SK-N-SH (cell line): ENCODE results near the gene INTS11. TPM values are rescaled to one million over a fixed set of nuclear protein-coding genes. Genes with fewer than 3 reads are reported as not detected.

ENCODE experiments used
- CTCF ChIA-PET: fragments of 300-600, 350-600 bp; formaldehyde crosslinking; extraction: SDS; loops from one replicate; lab custom pipeline; 2021; lab: Yijun Ruan, JAX
- POLR2A ChIA-PET: fragments of 350-600 bp; sonication (Branson Sonifier 250); formaldehyde crosslinking; extraction: SDS; loops from one replicate; lab custom pipeline; 2020; ENCODE audit warnings: antibody characterized with exemption, inconsistent platforms; lab: Yijun Ruan, JAX
- DNase-seq: peaks from one replicate; pipeline ENCODE4 v3.0.0; 2012
- H2AFZ ChIP-seq: fragments of 200-600 bp; sonication (generic); 2 replicates; pipeline ENCODE4 v1.8.1; 2016; ENCODE audit warnings: antibody characterized with exemption, mild to moderate bottlenecking, low read depth
- H3F3A ChIP-seq: fragments of 200-600 bp; sonication (generic); replicated peaks from 2 replicates; pipeline ENCODE3; 2016; ENCODE audit warnings: antibody characterized with exemption, mild to moderate bottlenecking; ENCODE audit not compliant: insufficient read depth
- H3K27ac ChIP-seq, 2 experiments: fragments of 200-500 bp in 1 of 2; fragments of 200-600 bp in 1 of 2; sonication (Bioruptor generic) in 1 of 2; sonication (generic), shearing (Covaris generic) in 1 of 2; 2 replicates each; pipeline versions ENCODE4 v1.5.1 to v1.6.1; 2014 to 2016; ENCODE audit warnings: low read depth in 2 of 2, inconsistent platforms in 1 of 2, low read length in 1 of 2, mild to moderate bottlenecking in 1 of 2, mixed read lengths in 1 of 2
- H3K27me3 ChIP-seq: fragments of 200-600 bp; sonication (generic), shearing (Covaris generic); 2 replicates; pipeline ENCODE4 v1.6.1; 2016; ENCODE audit warnings: mixed run types; ENCODE audit not compliant: insufficient read depth
- H3K36me3 ChIP-seq, 2 experiments: fragments of 200-500 bp in 1 of 2; fragments of 200-600 bp in 1 of 2; sonication (Bioruptor generic) in 1 of 2; sonication (generic) in 1 of 2; replicated peaks in 1 of 2; 2 replicates each; pipeline versions ENCODE3 to v1.5.1; 2014 to 2016; ENCODE audit warnings: low read length in 1 of 2, mild to moderate bottlenecking in 1 of 2; ENCODE audit not compliant: insufficient read depth in 2 of 2, control insufficient read depth in 1 of 2
- H3K4me1 ChIP-seq, 2 experiments: fragments of 200-500 bp in 1 of 2; fragments of 200-600 bp in 1 of 2; sonication (Bioruptor generic) in 1 of 2; sonication (generic), shearing (Covaris generic) in 1 of 2; 2 replicates each; pipeline versions ENCODE4 v1.5.1 to v1.6.1; 2014 to 2016; ENCODE audit warnings: low read depth in 1 of 2, low read length in 1 of 2, mixed run types in 1 of 2; ENCODE audit not compliant: insufficient read depth in 2 of 2, control insufficient read depth in 1 of 2
- H3K4me2 ChIP-seq: fragments of 200-600 bp; sonication (generic), shearing (Covaris generic); 2 replicates; pipeline ENCODE4 v1.6.1; 2017; ENCODE audit warnings: mixed run types
- H3K4me3 ChIP-seq, 2 experiments: fragments of 200-500 bp in 1 of 2; fragments of 200-600 bp in 1 of 2; sonication (Bioruptor generic) in 1 of 2; sonication (generic), shearing (Covaris generic) in 1 of 2; 2 replicates each; pipeline versions ENCODE4 v1.5.1 to v1.8.1; 2014 to 2016; ENCODE audit warnings: low read depth in 2 of 2, inconsistent platforms in 1 of 2, low read length in 1 of 2, mild to moderate bottlenecking in 1 of 2, mixed read lengths in 1 of 2, moderate library complexity in 1 of 2
- H3K79me2 ChIP-seq: fragments of 200-600 bp; sonication (generic); 2 replicates; pipeline ENCODE4 v1.8.1; 2017; ENCODE audit warnings: mild to moderate bottlenecking; ENCODE audit not compliant: insufficient read depth
- H3K9ac ChIP-seq: fragments of 200-600 bp; sonication (generic); 2 replicates; pipeline ENCODE4 v1.6.1; 2017; ENCODE audit warnings: mixed run types
- H3K9me2 ChIP-seq: fragments of 200-600 bp; sonication (generic); 2 replicates; pipeline ENCODE4 v1.6.1; 2017; ENCODE audit warnings: mixed run types
- H3K9me3 ChIP-seq: fragments of 200-600 bp; sonication (generic); 2 replicates; pipeline ENCODE4 v1.6.1; 2017; ENCODE audit warnings: mixed run types, mild to moderate bottlenecking, moderate library complexity
- H4K20me1 ChIP-seq: fragments of 200-600 bp; sonication (generic); 2 replicates; pipeline ENCODE4 v1.6.1; 2017; ENCODE audit warnings: mild to moderate bottlenecking, mixed run types; ENCODE audit not compliant: insufficient read depth
- ELF1 ChIP-seq: IDR thresholded peaks from 2 replicates; pipeline ENCODE4 v1.4.0; 2012
- EP300 ChIP-seq, 2 experiments: IDR thresholded peaks; 2 replicates each; pipeline versions ENCODE4 v1.4.0 to v1.6.1; 2012; ENCODE audit warnings: borderline replicate concordance in 1 of 2, low read depth in 1 of 2, low read length in 1 of 2
- FOXJ3 ChIP-seq: sonication (generic); formaldehyde crosslinking; IDR thresholded peaks from 2 replicates; pipeline ENCODE4 v1.5.1; 2020; ENCODE audit warnings: mild to moderate bottlenecking, missing genetic modification reagents
- FOXM1 ChIP-seq: IDR thresholded peaks from 2 replicates; pipeline ENCODE4 v1.4.0; 2012; ENCODE audit warnings: low read depth, mild to moderate bottlenecking
- IRF3 ChIP-seq: fragments of 150-350 bp; IDR thresholded peaks from 2 replicates; pipeline ENCODE4 v1.6.1; 2016; ENCODE audit warnings: mild to moderate bottlenecking, low read depth, low read length
- MAX ChIP-seq: IDR thresholded peaks from 2 replicates; pipeline ENCODE4 v1.4.0; 2012; ENCODE audit warnings: low read depth
- MXI1 ChIP-seq: IDR thresholded peaks from 2 replicates; pipeline ENCODE4 v1.6.1; 2012; ENCODE audit warnings: mild to moderate bottlenecking, low read depth, low read length, improper control_type of control experiment
- NRF1 ChIP-seq: IDR thresholded peaks from 2 replicates; pipeline ENCODE4 v1.6.1; 2012; ENCODE audit warnings: low read depth, mild to moderate bottlenecking, low read length
- POLR2AphosphoS5 ChIP-seq: IDR thresholded peaks from 2 replicates; pipeline ENCODE4 v1.6.1; 2012; ENCODE audit warnings: low read depth, low read length
- RAD21 ChIP-seq: IDR thresholded peaks from 2 replicates; pipeline ENCODE4 v1.6.1; 2012; ENCODE audit warnings: mild to moderate bottlenecking, low read length
- SMC3 ChIP-seq: IDR thresholded peaks from 2 replicates; pipeline ENCODE4 v1.6.1; 2012; ENCODE audit warnings: low read depth, low read length, improper control_type of control experiment
- YY1 ChIP-seq: IDR thresholded peaks from 2 replicates; pipeline ENCODE4 v1.4.0; 2012; ENCODE audit warnings: low read depth, mild to moderate bottlenecking
- ZBTB33 ChIP-seq: IDR thresholded peaks from 2 replicates; pipeline ENCODE4 v1.4.0; 2012; ENCODE audit warnings: low read depth, borderline replicate concordance
- WGBS: methylation state at CpG from one replicate; pipeline ENCODE4 v1.1.6; 2017; ENCODE audit warnings: low lambda C conversion rate; 5-methylcytosine and 5-hydroxymethylcytosine counted together
- polyA plus RNA-seq, 3 experiments: library from polyadenylated mRNA; depleted of rRNA; stranded (reverse); fragments of >200 nt; gene quantifications; 2 replicates each; pipeline ENCODE4 v1.2.3, GENCODE V29; 2012
- TF ChIP-seq, protein P1 (sequence below): IDR thresholded peaks from 2 replicates; pipeline ENCODE4; 2012
- TF ChIP-seq, protein P2 (sequence below): fragments of 150-350 bp; IDR thresholded peaks from 2 replicates; pipeline ENCODE4 v1.6.1; 2017; ENCODE audit warnings: antibody characterized with exemption, low read length, low read depth, borderline replicate concordance

INTS11 gene
- polyA plus RNA-seq, 1 of the 3 experiments (the other 2 are of a cell fraction) = 137 TPM

DNA sequence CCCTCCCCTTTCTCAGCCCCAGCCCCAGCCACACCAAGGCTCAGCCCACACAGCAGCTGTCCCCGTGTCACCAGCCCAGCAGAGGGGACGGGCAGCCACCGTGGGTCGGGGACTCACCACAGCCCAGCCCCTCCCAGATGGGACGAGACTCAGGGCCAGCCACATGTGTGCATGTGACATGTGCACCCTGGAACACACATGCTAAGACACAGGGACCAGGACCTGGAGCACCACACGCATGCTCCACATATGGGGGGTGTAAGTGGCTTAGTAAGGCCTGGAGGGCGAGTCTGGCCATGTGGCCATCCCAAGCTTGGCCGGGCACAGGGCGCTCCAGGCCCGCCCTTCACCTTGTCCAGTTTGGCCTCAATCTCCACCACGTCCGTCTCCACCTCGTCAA lies 20.7 kb downstream of the INTS11 start:
- peaks cover 13 to 42% of the 10 kb centered on the region in 2 experiments; a peak in 2 of 4 replicates for H3K4me1 ChIP-seq
- H3K4me2 ChIP-seq = no peak overlapping the region
- H3K9me3 ChIP-seq = no peaks in the 10 kb centered on the region
- no peaks in the 10 kb centered on the region for H3K27me3 ChIP-seq
- TF ChIP-seq NRF1 = peak; percentile 35; the same call in 1 of the 2 replicates
- no peak for TF ChIP-seq ZBTB33
- peak; percentile 87; the same call in 1 of the 2 replicates for TF ChIP-seq MXI1
- peaks cover 0 to 3% of the 10 kb centered on the region in 2 experiments for H3K36me3 ChIP-seq
- CTCF ChIA-PET = interaction anchor here (1.1 to 3.7 kb wide), 4 partner anchors 9 to 183 kb away, joined by 3 to 44 read pairs (median 4); no protein-coding TSS in a partner anchor
- peaks cover 11% of the 10 kb centered on the region; the same call in 1 of the 2 replicates for H4K20me1 ChIP-seq
- H3F3A ChIP-seq = no peaks in the 10 kb centered on the region
- no peaks in the 10 kb centered on the region for H3K9me2 ChIP-seq
- peak overlapping the region in 1 of 2 experiments; percentile 9; a peak in 1 of 4 replicates for H3K4me3 ChIP-seq
- peaks cover 32% of the 10 kb centered on the region for H3K79me2 ChIP-seq
- peak; percentile 77 for DNase-seq
- H3K27ac ChIP-seq = peak overlapping the region in 1 of 2 experiments; percentile 97; a peak in 2 of 4 replicates
- no peak overlapping the region for H2AFZ ChIP-seq
- WGBS = 88% methylated on average over 1 of the region's 13 CpGs
- POLR2A ChIA-PET = interaction anchor here (0.6 kb wide), 1 partner anchor 186 kb away, joined by 4 read pairs; no protein-coding TSS in a partner anchor
- H3K9ac ChIP-seq = no peak overlapping the region

- no peaks in the 10 kb centered on the region for H3F3A ChIP-seq
- TF ChIP-seq MAX (no peak), IRF3 (no peak), SMC3 (no peak), POLR2AphosphoS5 (no peak), EP300 (IDR thresholded peaks at IDR 0.05; ENCODE audit: borderline replicate concordance in 1 of 2, low read depth in 1 of 2, low read length in 1 of 2) (no peak), RAD21 (no peak), ZBTB33 (no peak), FOXM1 (no peak), NRF1 (no peak), ELF1 (no peak), MXI1 (no peak), FOXJ3 (no peak), YY1 (no peak)
- TF ChIP-seq, protein P1, sequence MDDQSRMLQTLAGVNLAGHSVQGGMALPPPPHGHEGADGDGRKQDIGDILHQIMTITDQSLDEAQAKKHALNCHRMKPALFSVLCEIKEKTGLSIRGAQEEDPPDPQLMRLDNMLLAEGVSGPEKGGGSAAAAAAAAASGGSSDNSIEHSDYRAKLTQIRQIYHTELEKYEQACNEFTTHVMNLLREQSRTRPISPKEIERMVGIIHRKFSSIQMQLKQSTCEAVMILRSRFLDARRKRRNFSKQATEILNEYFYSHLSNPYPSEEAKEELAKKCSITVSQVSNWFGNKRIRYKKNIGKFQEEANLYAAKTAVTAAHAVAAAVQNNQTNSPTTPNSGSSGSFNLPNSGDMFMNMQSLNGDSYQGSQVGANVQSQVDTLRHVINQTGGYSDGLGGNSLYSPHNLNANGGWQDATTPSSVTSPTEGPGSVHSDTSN = no peak
- TF ChIP-seq, protein P2, sequence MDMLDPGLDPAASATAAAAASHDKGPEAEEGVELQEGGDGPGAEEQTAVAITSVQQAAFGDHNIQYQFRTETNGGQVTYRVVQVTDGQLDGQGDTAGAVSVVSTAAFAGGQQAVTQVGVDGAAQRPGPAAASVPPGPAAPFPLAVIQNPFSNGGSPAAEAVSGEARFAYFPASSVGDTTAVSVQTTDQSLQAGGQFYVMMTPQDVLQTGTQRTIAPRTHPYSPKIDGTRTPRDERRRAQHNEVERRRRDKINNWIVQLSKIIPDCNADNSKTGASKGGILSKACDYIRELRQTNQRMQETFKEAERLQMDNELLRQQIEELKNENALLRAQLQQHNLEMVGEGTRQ = no peak
- TF ChIP-seq, all 33 proteins: peak for 0
- POLR2A ChIA-PET = interaction anchor here (0.8 kb wide), 1 partner anchor 11 kb away, joined by 4 read pairs; no protein-coding TSS in a partner anchor
- Histone ChIP-seq H3K9me3 (no peaks in the 10 kb centered on the region), H3K27ac (peak overlapping the region in 1 of 2 experiments; percentile 97; a peak in 1 of 4 replicates), H3K9ac (no peak overlapping the region), H3K9me2 (no peaks in the 10 kb centered on the region), H3K79me2 (peaks cover 32% of the 10 kb centered on the region), H3K36me3 (peaks cover 0 to 3% of the 10 kb centered on the region in 2 experiments), H3K4me1 (peaks cover 13 to 45% of the 10 kb centered on the region in 2 experiments; a peak in 2 of 4 replicates), H3K4me3 (no peak overlapping the region), H3K27me3 (no peaks in the 10 kb centered on the region), H3K4me2 (no peak overlapping the region), H2AFZ (no peak overlapping the region), H4K20me1 (peaks cover 11% of the 10 kb centered on the region; the same call in 1 of the 2 replicates)
- CTCF ChIA-PET = interaction anchor here (1.1 to 3.7 kb wide), 4 partner anchors 8 to 182 kb away, joined by 3 to 44 read pairs (median 4); no protein-coding TSS in a partner anchor
- DNase-seq = no peak
- 98% methylated on average over 7 of the region's 31 CpGs for WGBS
These were observed 21.4 kb downstream of the INTS11 start for GRCh38 chr1:1302951-1303509.
